ENCODE measurements around the gene PRM1.

DNA sequence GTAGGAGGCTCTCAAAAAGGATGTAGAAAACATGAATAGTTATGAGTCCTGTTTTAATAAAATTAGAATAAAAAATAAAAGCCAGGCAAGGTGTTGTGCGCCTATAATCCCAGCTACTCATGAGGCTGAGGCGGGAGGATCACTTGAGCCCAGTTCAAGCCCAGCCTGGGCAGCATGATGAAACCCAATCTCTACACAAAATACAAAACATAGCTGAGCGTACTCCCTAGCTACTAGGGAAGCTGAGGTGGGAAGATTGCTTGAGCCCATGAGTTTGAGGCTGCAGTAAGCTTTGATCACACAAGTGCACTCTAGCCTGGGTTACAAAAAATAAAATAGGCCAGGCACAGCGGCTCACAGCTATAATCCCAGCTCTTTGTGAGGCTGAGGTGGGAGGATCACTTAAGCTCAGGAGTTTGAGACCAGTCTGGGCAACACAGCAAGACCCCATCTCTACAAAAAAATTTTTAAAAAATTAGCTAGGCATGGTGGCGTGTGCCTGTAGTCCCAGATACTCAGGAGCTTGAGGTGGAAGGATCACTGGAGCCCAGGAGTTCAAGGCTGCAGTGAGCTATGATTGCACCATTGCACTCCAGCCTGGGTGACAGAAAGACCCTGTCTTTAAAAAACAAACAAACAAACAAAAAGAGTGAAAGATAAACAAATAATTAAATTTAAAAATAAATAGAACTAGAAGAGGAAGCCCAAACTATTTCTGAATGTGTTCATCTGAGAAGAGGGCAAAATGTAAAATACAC, 17.2 kb upstream of the PRM1 start:
- TF ChIP-seq CTCF (IDR thresholded peaks at IDR 0.05; ENCODE audit: low read depth, low read length) (no peak), POLR2A (IDR thresholded peaks at IDR 0.05; ENCODE audit: extremely low read depth, insufficient read length) (no peak), MYC (IDR thresholded peaks at IDR 0.05; ENCODE audit: low read depth, low read length) (no peak)
- TF ChIP-seq, protein P1, sequence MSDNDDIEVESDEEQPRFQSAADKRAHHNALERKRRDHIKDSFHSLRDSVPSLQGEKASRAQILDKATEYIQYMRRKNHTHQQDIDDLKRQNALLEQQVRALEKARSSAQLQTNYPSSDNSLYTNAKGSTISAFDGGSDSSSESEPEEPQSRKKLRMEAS (IDR thresholded peaks at IDR 0.05; ENCODE audit: low read depth, low read length): no peak
